ENCODE results near the gene DIS3L2. TPM values are rescaled to one million over a fixed set of nuclear protein-coding genes. Genes with fewer than 3 reads are reported as not detected.

The DIS3L2 gene
- total RNA-seq, 4 donors from 2014 or later: 52.8 to 74.9 (median 61.8) TPM

- no peak overlapping the region for H3K4me3 ChIP-seq
- no peaks in the 10 kb centered on the region for H3K4me1 ChIP-seq
- peaks cover 0 to 7% (median 0%) of the 10 kb centered on the region in 4 donors for H3K9me3 ChIP-seq
- H3K27me3 ChIP-seq: no peaks in the 10 kb centered on the region
- 86 to 95% methylated on average over 3 of the region's 3 CpGs for WGBS, 2 donors
- peaks cover 0 to 10% (median 0%) of the 10 kb centered on the region in 3 donors for H3K36me3 ChIP-seq
- TF ChIP-seq EP300 (IDR thresholded peaks at IDR 0.05): no peak
- TF ChIP-seq POLR2A (IDR thresholded peaks at IDR 0.05): no peak
- no peak for TF ChIP-seq CTCF (IDR thresholded peaks at IDR 0.05)
- DNase-seq (ENCODE audit: low spot score in 2 of 2): no peak
- H3K27ac ChIP-seq: no peak overlapping the region
Measured at GRCh38 chr2:232117413-232117812, 155.9 kb downstream of the DIS3L2 start.

- no peak overlapping the region for H3K4me3 ChIP-seq
- no peak for DNase-seq (ENCODE audit: low spot score in 2 of 2)
- no peak overlapping the region for H3K27ac ChIP-seq
- TF ChIP-seq EP300 (IDR thresholded peaks at IDR 0.05) (no peak), CTCF (IDR thresholded peaks at IDR 0.05) (no peak), POLR2A (IDR thresholded peaks at IDR 0.05) (no peak)
- H3K4me1 ChIP-seq: no peaks in the 10 kb centered on the region
- H3K27me3 ChIP-seq: no peaks in the 10 kb centered on the region
- no peaks in the 10 kb centered on the region for H3K9me3 ChIP-seq
- peaks cover 0 to 7% (median 0%) of the 10 kb centered on the region in 3 donors for H3K36me3 ChIP-seq
Measured at GRCh38 chr2:232120911-232121310, 159.4 kb downstream of the DIS3L2 start.

- Histone ChIP-seq H3K27me3 (no peaks in the 10 kb centered on the region), H3K9me3 (no peaks in the 10 kb centered on the region), H3K4me3 (no peak overlapping the region), H3K4me1 (peaks cover 0 to 9% (median 0%) of the 10 kb centered on the region in 4 donors), H3K27ac (no peak overlapping the region), H3K36me3 (peaks cover 0 to 7% (median 0%) of the 10 kb centered on the region in 3 donors)
- no peak for DNase-seq (ENCODE audit: low spot score in 2 of 2)
- no peak for TF ChIP-seq EP300 (IDR thresholded peaks at IDR 0.05)
- no peak for TF ChIP-seq CTCF (IDR thresholded peaks at IDR 0.05)
- no peak for TF ChIP-seq POLR2A (IDR thresholded peaks at IDR 0.05)
- 93% methylated on average over 1 of the region's 1 CpG for WGBS, 2 donors
Measured at GRCh38 chr2:232124309-232124708, 162.8 kb downstream of the DIS3L2 start.

- Histone ChIP-seq H3K36me3 (peaks cover 0 to 13% (median 0%) of the 10 kb centered on the region in 3 donors), H3K27me3 (no peaks in the 10 kb centered on the region), H3K4me1 (peaks cover 0 to 13% (median 0%) of the 10 kb centered on the region in 4 donors), H3K9me3 (no peaks in the 10 kb centered on the region), H3K4me3 (no peak overlapping the region), H3K27ac (no peak overlapping the region)
- DNase-seq (ENCODE audit: low spot score in 2 of 2): no peak
- TF ChIP-seq POLR2A (IDR thresholded peaks at IDR 0.05) (no peak), EP300 (IDR thresholded peaks at IDR 0.05) (no peak), CTCF (IDR thresholded peaks at IDR 0.05) (no peak)
- WGBS, 2 donors: 74 to 77% methylated on average over 5 of the region's 5 CpGs
Measured at GRCh38 chr2:232126301-232127099, 165.0 kb downstream of the DIS3L2 start.

GRCh38 chr2:232129483-232129882, 168.0 kb downstream of the DIS3L2 start:
- Histone ChIP-seq H3K4me3 (no peak overlapping the region), H3K36me3 (peaks cover 0 to 21% (median 4%) of the 10 kb centered on the region in 3 donors), H3K27me3 (no peaks in the 10 kb centered on the region), H3K4me1 (peaks cover 0 to 13% (median 0%) of the 10 kb centered on the region in 4 donors), H3K9me3 (no peaks in the 10 kb centered on the region), H3K27ac (no peak overlapping the region)
- TF ChIP-seq EP300 (IDR thresholded peaks at IDR 0.05) (no peak), CTCF (IDR thresholded peaks at IDR 0.05) (no peak), POLR2A (IDR thresholded peaks at IDR 0.05) (no peak)
- DNase-seq (ENCODE audit: low spot score in 2 of 2): no peak
- WGBS, 2 donors: 52 to 55% methylated on average over 4 of the region's 4 CpGs
